Measurements from ENCODE around the gene ABO. TPM values are rescaled to one million over a fixed set of nuclear protein-coding genes. Genes with fewer than 3 reads are reported as not detected.

ABO gene
- total and polyA plus RNA-seq, 9 of the 15 experiments (the other 6 are each of a cell fraction or from before 2014, with no cell fraction given): 5.0 to 21.9 (median 11.9) TPM

GRCh38 chr9:133275105-133276000, at the start of gene ABO (continued):
- TF ChIP-seq ZNF609 (CRISPR knock-in tag; IDR thresholded peaks at IDR 0.05; ENCODE audit: borderline replicate concordance) (no peak), ATF3 (IDR thresholded peaks at IDR 0.05) (no peak), ATF3 (CRISPR knock-in tag; conservative IDR thresholded peaks at IDR 0.05) (no peak), BACH1 (tag; IDR thresholded peaks at IDR 0.05) (no peak), BRCA1 (IDR thresholded peaks at IDR 0.05) (no peak), BRCA1 (CRISPR knock-in tag; IDR thresholded peaks at IDR 0.05) (no peak), GTF2F1 (IDR thresholded peaks at IDR 0.05; ENCODE audit: low read depth, low read length) (no peak), RAD51 (IDR thresholded peaks at IDR 0.05; ENCODE audit: borderline replicate concordance, low read depth) (no peak), CHCHD3 (CRISPR knock-in tag; IDR thresholded peaks at IDR 0.05) (no peak), AFF1 (IDR thresholded peaks at IDR 0.05; ENCODE audit: low read depth in 1 of 2, partially characterized antibody in 2 of 2) (no peak), ZFP36 (IDR thresholded peaks at IDR 0.05; ENCODE audit: low read depth, low read length, partially characterized antibody) (no peak), DIDO1 (tag; IDR thresholded peaks at IDR 0.05; ENCODE audit: low read depth) (no peak), CREM (IDR thresholded peaks at IDR 0.05; ENCODE audit: low read depth) (0 out of 2 replicates have a peak, but pooled peaks have one; percentile 10), CBFA2T3 (IDR thresholded peaks at IDR 0.05) (no peak), SRSF1 (IDR thresholded peaks at IDR 0.05; ENCODE audit: low read depth, low read length) (no peak), POLR2G (IDR thresholded peaks at IDR 0.05; ENCODE audit: low read depth, low read length) (peak; percentile 85), CBFA2T2 (conservative IDR thresholded peaks at IDR 0.05) (no peak), XRCC3 (IDR thresholded peaks at IDR 0.05) (no peak), NFRKB (IDR thresholded peaks at IDR 0.05; ENCODE audit: low read depth) (no peak), ZKSCAN8 (CRISPR knock-in tag; IDR thresholded peaks at IDR 0.05) (no peak)

Data from K562 (cell line).